OCI-LY1 (cell line): Measurements from ENCODE around the gene GTPBP3.
"Not testable (repeated sequence)": the region's sequence is repeated elsewhere in the genome, so short reads cannot be mapped to it uniquely, and the experiment has no call there.

Experiments
- H2AFZ ChIP-seq: fragments of 200-600 bp; sonication (generic), shearing (Covaris generic); 2 replicates; pipeline ENCODE4 v1.6.0; 2014; ENCODE audit warnings: antibody characterized with exemption, mild to moderate bottlenecking, low read length
- H3F3A ChIP-seq: fragments of 200-600 bp; sonication (generic), shearing (Covaris generic); 2 replicates; pipeline ENCODE4 v1.6.0; 2014; ENCODE audit warnings: mild to moderate bottlenecking, antibody characterized with exemption, low read length, moderate library complexity; ENCODE audit not compliant: insufficient read depth
- H3K27ac ChIP-seq: fragments of 200-600 bp; sonication (generic); 2 replicates; pipeline ENCODE4 v1.5.1; 2014; ENCODE audit warnings: low read length, mixed run types, mild to moderate bottlenecking, low read depth; ENCODE audit not compliant: poor library complexity, severe bottlenecking
- H3K27me3 ChIP-seq: fragments of 200-600 bp; sonication (generic); 2 replicates; pipeline ENCODE4 v1.6.0; 2014; ENCODE audit warnings: antibody characterized with exemption, mild to moderate bottlenecking, low read length, moderate library complexity; ENCODE audit not compliant: insufficient read depth
- H3K36me3 ChIP-seq: fragments of 200-600 bp; sonication (generic); 2 replicates; pipeline ENCODE4 v1.6.1; 2014; ENCODE audit warnings: mild to moderate bottlenecking, antibody characterized with exemption, low read length, moderate library complexity, mixed read lengths; ENCODE audit not compliant: insufficient read depth
- H3K4me1 ChIP-seq: fragments of 200-600 bp; sonication (generic); 2 replicates; pipeline ENCODE4 v1.5.1; 2014; ENCODE audit warnings: mild to moderate bottlenecking, low read length, moderate library complexity; ENCODE audit not compliant: insufficient read depth, severe bottlenecking
- H3K4me2 ChIP-seq: fragments of 200-600 bp; sonication (generic), shearing (Covaris generic); 2 replicates; pipeline ENCODE4 v1.6.1; 2014; ENCODE audit warnings: low read length
- H3K4me3 ChIP-seq: fragments of 200-600 bp; sonication (generic); 2 replicates; pipeline ENCODE4 v1.5.1; 2014; ENCODE audit warnings: low read length, low read depth, mild to moderate bottlenecking, mixed read lengths; ENCODE audit not compliant: poor library complexity, severe bottlenecking
- H3K79me2 ChIP-seq: fragments of 200-600 bp; shearing (Covaris generic); 2 replicates; pipeline ENCODE4 v1.6.1; 2016; ENCODE audit warnings: mixed run types, low read length, mixed read lengths; ENCODE audit not compliant: insufficient read depth
- H3K9ac ChIP-seq: fragments of 200-600 bp; sonication (generic), shearing (Covaris generic); 2 replicates; pipeline ENCODE4 v1.6.1; 2014; ENCODE audit warnings: mild to moderate bottlenecking, low read length, mixed read lengths
- H3K9me2 ChIP-seq: fragments of 200-600 bp; sonication (generic), shearing (Covaris generic); 2 replicates; pipeline ENCODE4 v1.6.1; 2014; ENCODE audit warnings: low read depth, mild to moderate bottlenecking, low read length, mixed read lengths
- H3K9me3 ChIP-seq: fragments of 200-600 bp; shearing (Covaris generic); 2 replicates; pipeline ENCODE4 v1.6.1; 2014; ENCODE audit warnings: low read length, mixed read lengths
- H4K20me1 ChIP-seq: fragments of 200-600 bp; sonication (generic), shearing (Covaris generic); 2 replicates; pipeline ENCODE4 v1.6.0; 2016; ENCODE audit warnings: mild to moderate bottlenecking, low read length; ENCODE audit not compliant: insufficient read depth
- EZH2 ChIP-seq: fragments of 200-600 bp; sonication (generic), shearing (Covaris generic); IDR thresholded peaks from 2 replicates; pipeline ENCODE4 v1.8.0; 2017; ENCODE audit warnings: borderline replicate concordance, mixed run types, mild to moderate bottlenecking, antibody characterized with exemption, low read length, moderate library complexity, mixed read lengths
- TF ChIP-seq, protein P1 (sequence below): fragments of 200-600 bp; sonication (generic), shearing (Covaris generic); IDR thresholded peaks from 2 replicates; pipeline ENCODE4 v1.5.1; 2017; ENCODE audit warnings: mild to moderate bottlenecking, antibody characterized with exemption, low read length, moderate library complexity, mixed read lengths

The GTPBP3 gene

DNA sequence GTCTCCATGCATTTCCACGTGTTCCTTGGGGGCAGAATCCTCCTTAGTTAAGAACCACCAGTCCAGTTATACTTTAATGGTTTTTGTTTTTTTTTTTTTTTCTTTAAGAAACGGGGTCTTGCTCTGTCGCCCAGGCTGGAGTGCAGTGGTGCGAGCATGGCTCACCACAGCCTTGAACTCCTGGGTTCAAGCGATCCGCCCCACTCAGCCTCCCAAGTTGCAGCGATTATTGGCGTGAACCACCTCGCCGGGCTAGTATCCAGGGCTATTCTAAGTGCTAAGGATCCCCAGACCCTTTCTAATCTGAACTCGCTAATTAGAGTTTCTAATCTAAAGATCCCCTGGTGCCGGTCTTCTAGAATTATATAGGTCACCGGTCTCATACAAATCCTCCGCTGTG, 43.7 kb upstream of the GTPBP3 start:
- Histone ChIP-seq H3F3A (peaks cover 3% of the 10 kb centered on the region; the same call in 1 of the 2 replicates), H3K4me2 (peak overlapping the region; percentile 57), H3K4me1 (peaks cover 24% of the 10 kb centered on the region), H3K27me3 (no peaks in the 10 kb centered on the region), H3K4me3 (peak overlapping the region; percentile 74), H4K20me1 (no peaks in the 10 kb centered on the region), H3K27ac (peak overlapping the region; percentile 54), H3K9me2 (no peaks in the 10 kb centered on the region), H3K9me3 (no peaks in the 10 kb centered on the region), H3K9ac (peak overlapping the region; percentile 1; the same call in 1 of the 2 replicates), H2AFZ (no peak overlapping the region), H3K79me2 (no peaks in the 10 kb centered on the region), H3K36me3 (peaks cover 29% of the 10 kb centered on the region)
- no peak for TF ChIP-seq EZH2
- TF ChIP-seq, protein P1, sequence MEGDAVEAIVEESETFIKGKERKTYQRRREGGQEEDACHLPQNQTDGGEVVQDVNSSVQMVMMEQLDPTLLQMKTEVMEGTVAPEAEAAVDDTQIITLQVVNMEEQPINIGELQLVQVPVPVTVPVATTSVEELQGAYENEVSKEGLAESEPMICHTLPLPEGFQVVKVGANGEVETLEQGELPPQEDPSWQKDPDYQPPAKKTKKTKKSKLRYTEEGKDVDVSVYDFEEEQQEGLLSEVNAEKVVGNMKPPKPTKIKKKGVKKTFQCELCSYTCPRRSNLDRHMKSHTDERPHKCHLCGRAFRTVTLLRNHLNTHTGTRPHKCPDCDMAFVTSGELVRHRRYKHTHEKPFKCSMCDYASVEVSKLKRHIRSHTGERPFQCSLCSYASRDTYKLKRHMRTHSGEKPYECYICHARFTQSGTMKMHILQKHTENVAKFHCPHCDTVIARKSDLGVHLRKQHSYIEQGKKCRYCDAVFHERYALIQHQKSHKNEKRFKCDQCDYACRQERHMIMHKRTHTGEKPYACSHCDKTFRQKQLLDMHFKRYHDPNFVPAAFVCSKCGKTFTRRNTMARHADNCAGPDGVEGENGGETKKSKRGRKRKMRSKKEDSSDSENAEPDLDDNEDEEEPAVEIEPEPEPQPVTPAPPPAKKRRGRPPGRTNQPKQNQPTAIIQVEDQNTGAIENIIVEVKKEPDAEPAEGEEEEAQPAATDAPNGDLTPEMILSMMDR, result no peak

DNA sequence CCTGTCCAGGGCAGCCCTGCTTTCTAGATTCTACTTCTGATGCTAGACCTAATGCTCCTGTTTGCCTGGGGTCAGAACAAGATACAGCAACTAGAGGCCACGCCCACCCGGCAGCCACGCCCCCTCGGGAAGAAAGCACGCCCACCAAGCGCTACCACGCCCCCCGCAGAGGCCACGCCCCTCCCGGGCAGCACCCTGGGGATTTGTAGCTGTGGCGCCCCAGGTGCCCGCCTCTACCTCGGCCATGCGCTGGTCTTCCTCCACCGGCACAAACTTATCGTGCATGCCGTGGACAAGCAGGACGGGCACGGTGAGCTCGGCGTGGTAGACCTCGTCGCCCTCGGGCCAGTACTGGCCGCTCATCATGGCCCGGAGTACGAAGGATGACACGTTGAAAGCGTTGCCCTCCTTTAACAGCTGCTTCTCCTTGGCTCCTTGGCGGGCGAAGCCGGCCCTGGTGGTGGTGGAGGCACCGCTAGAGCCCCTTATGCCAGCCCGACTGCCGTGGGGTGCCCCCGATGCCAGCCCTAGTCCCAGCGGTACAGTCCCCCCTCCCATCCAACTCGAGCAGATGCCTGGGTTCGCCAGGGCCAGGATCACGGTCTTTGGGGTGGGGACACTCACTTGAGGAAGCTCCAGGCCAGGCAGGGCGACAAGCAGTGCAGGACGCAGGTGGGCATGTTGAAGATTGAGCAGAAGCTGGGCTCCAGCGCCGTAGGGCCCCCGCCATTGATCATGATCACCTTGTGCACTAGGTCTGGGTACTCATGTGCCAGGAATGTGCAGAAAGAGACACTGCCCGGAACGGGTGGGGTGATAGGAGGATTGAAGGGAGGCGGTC, 43.1 kb upstream of the GTPBP3 start:
- Histone ChIP-seq H3K4me1 (peaks cover 24% of the 10 kb centered on the region), H3K4me3 (peak overlapping the region; percentile 74), H2AFZ (no peak overlapping the region), H3K36me3 (peaks cover 35% of the 10 kb centered on the region), H3K27ac (no peak overlapping the region), H4K20me1 (no peaks in the 10 kb centered on the region), H3K9ac (no peak overlapping the region), H3K9me3 (no peaks in the 10 kb centered on the region), H3F3A (peaks cover 3% of the 10 kb centered on the region; the same call in 1 of the 2 replicates), H3K4me2 (peak overlapping the region; percentile 57), H3K79me2 (no peaks in the 10 kb centered on the region), H3K27me3 (no peaks in the 10 kb centered on the region), H3K9me2 (no peaks in the 10 kb centered on the region)
- TF ChIP-seq, protein P1, result no peak
- TF ChIP-seq EZH2, result no peak

DNA sequence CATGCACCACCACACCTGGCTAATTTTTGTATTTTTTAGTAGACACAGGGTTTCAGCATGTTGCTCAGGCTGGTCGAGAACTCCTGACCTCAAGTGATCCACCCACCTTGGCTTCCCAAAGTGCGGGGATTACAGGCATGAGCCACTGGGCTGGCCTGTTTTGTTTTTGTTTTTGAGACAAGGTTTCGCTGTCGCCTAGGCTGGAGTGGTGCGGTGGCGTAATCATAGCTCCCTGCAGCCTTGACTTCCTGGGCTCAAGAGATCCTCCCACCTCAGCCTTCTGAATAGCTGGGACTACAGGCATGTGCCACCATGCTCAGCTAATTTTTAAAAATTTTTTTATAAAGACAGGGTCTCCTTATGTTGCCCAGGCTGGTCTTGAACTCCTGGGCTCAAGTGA, 41.8 kb upstream of the GTPBP3 start:
- H4K20me1 ChIP-seq, H3K27me3 ChIP-seq, H3K4me2 ChIP-seq, H3K9ac ChIP-seq, H2AFZ ChIP-seq, H3K27ac ChIP-seq, H3K9me2 ChIP-seq, H3F3A ChIP-seq, H3K79me2 ChIP-seq, H3K9me3 ChIP-seq, H3K4me3 ChIP-seq: not testable (repeated sequence)
- Histone ChIP-seq H3K4me1 (peaks cover 24% of the 10 kb centered on the region), H3K36me3 (peaks cover 35% of the 10 kb centered on the region)

DNA sequence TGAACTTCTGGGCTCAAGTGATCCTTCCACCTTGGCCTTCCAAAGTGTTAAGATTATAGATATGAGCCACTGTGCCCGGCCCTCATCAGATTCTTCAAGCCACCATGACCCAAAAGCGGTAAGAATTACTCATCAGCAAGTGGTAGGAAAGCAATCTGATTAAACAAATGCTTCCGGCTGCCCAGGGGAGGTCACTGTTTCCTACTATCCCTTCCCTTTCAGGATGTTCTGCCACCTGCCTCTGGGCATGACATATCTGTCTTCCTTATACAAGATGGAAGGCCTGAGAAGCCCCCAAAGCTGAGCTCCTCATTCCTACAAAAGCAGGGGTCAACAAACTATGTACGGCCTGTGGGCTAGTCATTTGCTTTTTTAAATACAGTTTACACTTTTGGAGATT, 41.1 kb upstream of the GTPBP3 start:
- no peak overlapping the region for H3K9ac ChIP-seq

More for the DNA sequence above, 41.1 kb upstream of the GTPBP3 start:
- Histone ChIP-seq H3K4me3 (no peak overlapping the region), H4K20me1 (no peaks in the 10 kb centered on the region), H3K4me1 (peaks cover 24% of the 10 kb centered on the region), H3K27ac (no peak overlapping the region), H3K9me2 (no peaks in the 10 kb centered on the region), H3K4me2 (no peak overlapping the region), H3K36me3 (peaks cover 42% of the 10 kb centered on the region), H3F3A (no peaks in the 10 kb centered on the region), H2AFZ (no peak overlapping the region), H3K27me3 (no peaks in the 10 kb centered on the region), H3K79me2 (no peaks in the 10 kb centered on the region), H3K9me3 (no peaks in the 10 kb centered on the region)
- no peak for TF ChIP-seq EZH2
- TF ChIP-seq, protein P1, result no peak
